ENCODE measurements around the gene RFTN1. TPM values are rescaled to one million over a fixed set of nuclear protein-coding genes. Genes with fewer than 3 reads are reported as not detected.

The RFTN1 gene
- total and polyA plus RNA-seq, 10 of the 15 experiments (the other 5 are each of a cell fraction or from before 2014, with no cell fraction given), result 20.6 to 213 (median 147) TPM

DNA sequence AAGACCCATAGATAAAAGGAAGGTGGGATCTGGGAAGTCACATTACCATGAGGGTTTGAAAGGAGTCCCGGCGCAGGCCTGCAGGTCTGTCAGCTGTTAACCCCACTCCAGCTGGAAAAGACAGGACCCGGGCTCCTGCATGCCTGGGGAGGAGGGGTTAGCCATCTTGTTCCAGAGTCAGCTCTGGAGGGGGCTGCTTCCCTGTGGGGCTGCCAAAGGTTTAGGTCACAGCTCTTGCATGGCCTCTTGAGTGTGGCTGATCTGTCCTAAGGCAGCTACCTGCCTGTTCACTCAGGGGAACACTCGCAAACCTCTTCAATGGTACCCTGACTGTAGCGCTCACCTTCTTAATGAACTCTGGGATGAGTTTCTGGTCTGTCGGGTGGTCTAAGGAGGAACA, 104.5 kb downstream of the RFTN1 start:
- ATAC-seq (no peak), DNase-seq (ENCODE audit: low read depth, low spot score) (no peak), FAIRE-seq (no peak)
- peaks cover 12 to 22% of the 10 kb centered on the region in 2 experiments for H3K36me3 ChIP-seq (ENCODE audit: control insufficient read depth in 2 of 2, insufficient read depth in 2 of 2, low read length in 1 of 2)
- no peak overlapping the region for H3K4me2 ChIP-seq (ENCODE audit: control insufficient read depth, insufficient read depth)
- H3K27me3 ChIP-seq (replicated peaks in 1 of 2; ENCODE audit: control insufficient read depth in 2 of 2, insufficient read depth in 2 of 2, low read length in 1 of 2), result no peaks in the 10 kb centered on the region
- H4K20me1 ChIP-seq (ENCODE audit: control insufficient read depth, insufficient read depth), result no peaks in the 10 kb centered on the region
- no peak overlapping the region for H3K9ac ChIP-seq (ENCODE audit: control insufficient read depth, insufficient read depth, low read length)
- TF ChIP-seq TCF3 (IDR thresholded peaks at IDR 0.05; ENCODE audit: borderline replicate concordance, insufficient read depth, low read depth, low read length) (no peak), NFYB (IDR thresholded peaks at IDR 0.05; ENCODE audit: insufficient read depth, low read depth, low read length) (no peak), POLR2AphosphoS2 (IDR thresholded peaks at IDR 0.05; ENCODE audit: low read depth, low read length) (no peak), PAX8 (IDR thresholded peaks at IDR 0.05) (no peak), NBN (IDR thresholded peaks at IDR 0.05) (no peak), ZNF24 (IDR thresholded peaks at IDR 0.05) (no peak), SMARCA5 (IDR thresholded peaks at IDR 0.05) (no peak), NFIC (IDR thresholded peaks at IDR 0.05; ENCODE audit: low read depth, low read length) (no peak), MEF2A (IDR thresholded peaks at IDR 0.05; ENCODE audit: insufficient read depth, low read depth, low read length) (no peak)
- TF ChIP-seq, protein P1, sequence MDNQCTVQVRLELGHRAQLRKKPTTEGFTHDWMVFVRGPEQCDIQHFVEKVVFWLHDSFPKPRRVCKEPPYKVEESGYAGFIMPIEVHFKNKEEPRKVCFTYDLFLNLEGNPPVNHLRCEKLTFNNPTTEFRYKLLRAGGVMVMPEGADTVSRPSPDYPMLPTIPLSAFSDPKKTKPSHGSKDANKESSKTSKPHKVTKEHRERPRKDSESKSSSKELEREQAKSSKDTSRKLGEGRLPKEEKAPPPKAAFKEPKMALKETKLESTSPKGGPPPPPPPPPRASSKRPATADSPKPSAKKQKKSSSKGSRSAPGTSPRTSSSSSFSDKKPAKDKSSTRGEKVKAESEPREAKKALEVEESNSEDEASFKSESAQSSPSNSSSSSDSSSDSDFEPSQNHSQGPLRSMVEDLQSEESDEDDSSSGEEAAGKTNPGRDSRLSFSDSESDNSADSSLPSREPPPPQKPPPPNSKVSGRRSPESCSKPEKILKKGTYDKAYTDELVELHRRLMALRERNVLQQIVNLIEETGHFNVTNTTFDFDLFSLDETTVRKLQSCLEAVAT (IDR thresholded peaks at IDR 0.05), result no peak
- TF ChIP-seq, protein P2, sequence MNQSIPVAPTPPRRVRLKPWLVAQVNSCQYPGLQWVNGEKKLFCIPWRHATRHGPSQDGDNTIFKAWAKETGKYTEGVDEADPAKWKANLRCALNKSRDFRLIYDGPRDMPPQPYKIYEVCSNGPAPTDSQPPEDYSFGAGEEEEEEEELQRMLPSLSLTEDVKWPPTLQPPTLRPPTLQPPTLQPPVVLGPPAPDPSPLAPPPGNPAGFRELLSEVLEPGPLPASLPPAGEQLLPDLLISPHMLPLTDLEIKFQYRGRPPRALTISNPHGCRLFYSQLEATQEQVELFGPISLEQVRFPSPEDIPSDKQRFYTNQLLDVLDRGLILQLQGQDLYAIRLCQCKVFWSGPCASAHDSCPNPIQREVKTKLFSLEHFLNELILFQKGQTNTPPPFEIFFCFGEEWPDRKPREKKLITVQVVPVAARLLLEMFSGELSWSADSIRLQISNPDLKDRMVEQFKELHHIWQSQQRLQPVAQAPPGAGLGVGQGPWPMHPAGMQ (IDR thresholded peaks at IDR 0.05; ENCODE audit: borderline replicate concordance), result no peak
- TF ChIP-seq, protein P3, sequence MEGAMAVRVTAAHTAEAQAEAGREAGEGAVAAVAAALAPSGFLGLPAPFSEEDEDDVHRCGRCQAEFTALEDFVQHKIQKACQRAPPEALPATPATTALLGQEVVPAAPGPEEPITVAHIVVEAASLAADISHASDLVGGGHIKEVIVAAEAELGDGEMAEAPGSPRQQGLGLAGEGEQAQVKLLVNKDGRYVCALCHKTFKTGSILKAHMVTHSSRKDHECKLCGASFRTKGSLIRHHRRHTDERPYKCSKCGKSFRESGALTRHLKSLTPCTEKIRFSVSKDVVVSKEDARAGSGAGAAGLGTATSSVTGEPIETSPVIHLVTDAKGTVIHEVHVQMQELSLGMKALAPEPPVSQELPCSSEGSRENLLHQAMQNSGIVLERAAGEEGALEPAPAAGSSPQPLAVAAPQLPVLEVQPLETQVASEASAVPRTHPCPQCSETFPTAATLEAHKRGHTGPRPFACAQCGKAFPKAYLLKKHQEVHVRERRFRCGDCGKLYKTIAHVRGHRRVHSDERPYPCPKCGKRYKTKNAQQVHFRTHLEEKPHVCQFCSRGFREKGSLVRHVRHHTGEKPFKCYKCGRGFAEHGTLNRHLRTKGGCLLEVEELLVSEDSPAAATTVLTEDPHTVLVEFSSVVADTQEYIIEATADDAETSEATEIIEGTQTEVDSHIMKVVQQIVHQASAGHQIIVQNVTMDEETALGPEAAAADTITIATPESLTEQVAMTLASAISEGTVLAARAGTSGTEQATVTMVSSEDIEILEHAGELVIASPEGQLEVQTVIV (IDR thresholded peaks at IDR 0.05; ENCODE audit: borderline replicate concordance, partially characterized antibody), result no peak
- TF ChIP-seq, protein P4, sequence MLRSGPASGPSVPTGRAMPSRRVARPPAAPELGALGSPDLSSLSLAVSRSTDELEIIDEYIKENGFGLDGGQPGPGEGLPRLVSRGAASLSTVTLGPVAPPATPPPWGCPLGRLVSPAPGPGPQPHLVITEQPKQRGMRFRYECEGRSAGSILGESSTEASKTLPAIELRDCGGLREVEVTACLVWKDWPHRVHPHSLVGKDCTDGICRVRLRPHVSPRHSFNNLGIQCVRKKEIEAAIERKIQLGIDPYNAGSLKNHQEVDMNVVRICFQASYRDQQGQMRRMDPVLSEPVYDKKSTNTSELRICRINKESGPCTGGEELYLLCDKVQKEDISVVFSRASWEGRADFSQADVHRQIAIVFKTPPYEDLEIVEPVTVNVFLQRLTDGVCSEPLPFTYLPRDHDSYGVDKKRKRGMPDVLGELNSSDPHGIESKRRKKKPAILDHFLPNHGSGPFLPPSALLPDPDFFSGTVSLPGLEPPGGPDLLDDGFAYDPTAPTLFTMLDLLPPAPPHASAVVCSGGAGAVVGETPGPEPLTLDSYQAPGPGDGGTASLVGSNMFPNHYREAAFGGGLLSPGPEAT (IDR thresholded peaks at IDR 0.05; ENCODE audit: low read depth), result no peak
- TF ChIP-seq, protein P5, sequence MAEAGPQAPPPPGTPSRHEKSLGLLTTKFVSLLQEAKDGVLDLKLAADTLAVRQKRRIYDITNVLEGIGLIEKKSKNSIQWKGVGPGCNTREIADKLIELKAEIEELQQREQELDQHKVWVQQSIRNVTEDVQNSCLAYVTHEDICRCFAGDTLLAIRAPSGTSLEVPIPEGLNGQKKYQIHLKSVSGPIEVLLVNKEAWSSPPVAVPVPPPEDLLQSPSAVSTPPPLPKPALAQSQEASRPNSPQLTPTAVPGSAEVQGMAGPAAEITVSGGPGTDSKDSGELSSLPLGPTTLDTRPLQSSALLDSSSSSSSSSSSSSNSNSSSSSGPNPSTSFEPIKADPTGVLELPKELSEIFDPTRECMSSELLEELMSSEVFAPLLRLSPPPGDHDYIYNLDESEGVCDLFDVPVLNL (IDR thresholded peaks at IDR 0.05; ENCODE audit: low read depth, low read length), result no peak
- ChIA-PET CTCF (interaction anchor here (1.0 kb wide), 1 partner anchor 73 kb away, joined by 3 read pairs; no protein-coding TSS in a partner anchor), RAD21 (ENCODE audit: unreplicated experiment) (no interaction called here), POLR2A (interaction anchor here (0.6 to 1.1 kb wide), 2 partner anchors 14 to 18 kb away, joined by 3 to 6 read pairs; no protein-coding TSS in a partner anchor), SMC1A (ENCODE audit: uncharacterized antibody, unreplicated experiment) (no interaction called here)
- in situ Hi-C loops (cut with MboI), result no loop called here
- H3K9me3 ChIP-seq (replicated peaks; ENCODE audit: control insufficient read depth, insufficient read depth, low read length), result no peaks in the 10 kb centered on the region; the same call in 2 of the 3 replicates
- no TSS peak for BruUV-seq (replicated peaks)
- H3K79me2 ChIP-seq (ENCODE audit: control insufficient read depth, insufficient read depth, low read length), result peaks cover 35% of the 10 kb centered on the region
- WGBS (ENCODE audit: insufficient coverage, insufficient replicate concordance, low lambda C conversion rate, missing lambda C conversion rate), result 97% methylated on average over 6 of the region's 6 CpGs
- H2AFZ ChIP-seq (ENCODE audit: control insufficient read depth, low read depth, low read length), result no peak overlapping the region
- no peak overlapping the region for H3K4me3 ChIP-seq
- H3K4me1 ChIP-seq (ENCODE audit: control insufficient read depth, insufficient read depth, low read length), result peaks cover 43% of the 10 kb centered on the region
- intact Hi-C loops (cut with micrococcal nuclease; ENCODE audit: unreplicated experiment), result no loop called here
- no peak overlapping the region for H3K27ac ChIP-seq (ENCODE audit: control insufficient read depth, insufficient read depth)
